ENCODE measurements around the gene HBG1. TPM values are rescaled to one million over a fixed set of nuclear protein-coding genes. Genes with fewer than 3 reads are reported as not detected.

The HBG1 gene
- total and polyA plus RNA-seq, 9 donors = 3.7 TPM; not detected in 8

DNA sequence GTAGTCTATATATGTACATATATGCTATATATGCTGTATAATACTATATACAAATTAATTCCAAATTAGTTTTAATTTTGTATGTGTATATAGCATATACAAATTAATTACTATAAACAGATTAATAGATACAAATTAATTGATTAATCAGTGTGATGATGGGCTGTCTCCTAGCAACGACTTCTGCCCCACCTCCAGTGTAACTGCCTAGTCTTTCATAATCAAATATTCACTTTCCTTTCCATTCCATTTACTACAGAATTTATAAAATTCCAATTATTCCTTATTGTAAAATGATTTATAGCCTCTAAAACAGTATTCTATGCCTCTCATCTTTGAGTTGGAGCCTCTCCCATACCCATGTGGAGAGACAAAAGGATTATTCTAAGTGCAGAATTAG, 16.4 kb downstream of the HBG1 start:
- Histone ChIP-seq H3K36me3 (no peaks in the 10 kb centered on the region), H3K4me1 (ENCODE audit: insufficient read depth) (no peaks in the 10 kb centered on the region), H3K27me3 (no peaks in the 10 kb centered on the region), H3K9me3 (no peaks in the 10 kb centered on the region), H3K27ac (no peak overlapping the region), H3K4me3 (no peak overlapping the region)
- DNase-seq = no peak
- WGBS, 3 donors = 88 to 95% (median 94%) methylated on average over 1 of the region's 1 CpG
- intact Hi-C loops (cut with DNase I) = no loop called here
- no peak for TF ChIP-seq EP300 (IDR thresholded peaks at IDR 0.05)

DNA sequence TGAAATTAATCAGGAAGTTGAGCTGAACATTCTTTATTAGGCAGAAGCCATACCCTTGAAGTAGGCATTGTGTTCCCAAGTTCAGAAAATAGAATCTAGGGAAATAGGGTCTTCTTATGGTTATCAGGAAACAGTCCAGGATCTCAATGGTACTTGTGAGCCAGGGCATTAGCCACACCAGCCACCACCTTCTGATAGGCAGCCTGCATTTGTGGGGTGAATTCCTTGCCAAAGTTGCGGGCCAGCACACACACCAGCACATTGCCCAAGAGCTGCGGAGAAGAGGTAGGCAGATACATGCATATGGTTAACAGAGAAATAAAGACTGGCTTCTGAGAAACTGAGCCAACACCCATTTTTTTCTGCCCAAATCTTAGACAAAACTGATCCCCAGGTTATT, 16.8 kb downstream of the HBG1 start:
- Histone ChIP-seq H3K9me3 (no peaks in the 10 kb centered on the region), H3K4me1 (ENCODE audit: insufficient read depth) (no peaks in the 10 kb centered on the region), H3K4me3 (no peak overlapping the region), H3K27ac (no peak overlapping the region), H3K36me3 (no peaks in the 10 kb centered on the region), H3K27me3 (no peaks in the 10 kb centered on the region)
- no peak for DNase-seq
- intact Hi-C loops (cut with DNase I) = no loop called here
- 97 to 100% (median 98%) methylated on average over 2 of the region's 2 CpGs for WGBS, 3 donors
- TF ChIP-seq, protein P1, sequence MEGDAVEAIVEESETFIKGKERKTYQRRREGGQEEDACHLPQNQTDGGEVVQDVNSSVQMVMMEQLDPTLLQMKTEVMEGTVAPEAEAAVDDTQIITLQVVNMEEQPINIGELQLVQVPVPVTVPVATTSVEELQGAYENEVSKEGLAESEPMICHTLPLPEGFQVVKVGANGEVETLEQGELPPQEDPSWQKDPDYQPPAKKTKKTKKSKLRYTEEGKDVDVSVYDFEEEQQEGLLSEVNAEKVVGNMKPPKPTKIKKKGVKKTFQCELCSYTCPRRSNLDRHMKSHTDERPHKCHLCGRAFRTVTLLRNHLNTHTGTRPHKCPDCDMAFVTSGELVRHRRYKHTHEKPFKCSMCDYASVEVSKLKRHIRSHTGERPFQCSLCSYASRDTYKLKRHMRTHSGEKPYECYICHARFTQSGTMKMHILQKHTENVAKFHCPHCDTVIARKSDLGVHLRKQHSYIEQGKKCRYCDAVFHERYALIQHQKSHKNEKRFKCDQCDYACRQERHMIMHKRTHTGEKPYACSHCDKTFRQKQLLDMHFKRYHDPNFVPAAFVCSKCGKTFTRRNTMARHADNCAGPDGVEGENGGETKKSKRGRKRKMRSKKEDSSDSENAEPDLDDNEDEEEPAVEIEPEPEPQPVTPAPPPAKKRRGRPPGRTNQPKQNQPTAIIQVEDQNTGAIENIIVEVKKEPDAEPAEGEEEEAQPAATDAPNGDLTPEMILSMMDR (IDR thresholded peaks at IDR 0.05) = no peak
- TF ChIP-seq POLR2A (IDR thresholded peaks at IDR 0.05) (no peak), EP300 (IDR thresholded peaks at IDR 0.05) (no peak)

DNA sequence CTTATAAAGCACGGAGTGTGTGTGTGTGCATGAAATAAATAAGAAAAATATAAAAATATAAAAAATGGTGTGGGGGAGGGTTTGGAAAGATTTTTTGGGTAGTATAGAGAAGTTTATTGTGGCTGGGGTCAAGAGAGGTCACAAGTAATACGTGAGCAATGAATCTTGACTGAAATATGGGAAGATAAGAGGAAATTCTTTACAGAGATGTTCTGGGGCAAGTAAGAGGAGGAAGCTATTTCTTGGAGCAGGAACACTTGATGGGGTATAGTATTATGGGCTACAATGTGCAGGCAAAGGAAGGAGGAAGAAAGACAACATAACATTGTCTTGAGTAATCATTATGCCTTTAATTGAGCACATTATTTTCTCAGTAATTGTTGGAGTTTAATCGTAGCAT, 17.5 kb downstream of the HBG1 start:
- 56 to 62% (median 61%) methylated on average over 3 of the region's 3 CpGs for WGBS, 3 donors
- intact Hi-C loops (cut with DNase I) = no loop called here
- no peak for DNase-seq
- TF ChIP-seq POLR2A (IDR thresholded peaks at IDR 0.05) (no peak), EP300 (IDR thresholded peaks at IDR 0.05) (no peak)
- TF ChIP-seq, protein P1 (IDR thresholded peaks at IDR 0.05) = no peak
- Histone ChIP-seq H3K9me3 (no peaks in the 10 kb centered on the region), H3K27me3 (no peaks in the 10 kb centered on the region), H3K36me3 (no peaks in the 10 kb centered on the region), H3K27ac (no peak overlapping the region), H3K4me1 (ENCODE audit: insufficient read depth) (no peaks in the 10 kb centered on the region), H3K4me3 (no peak overlapping the region)

DNA sequence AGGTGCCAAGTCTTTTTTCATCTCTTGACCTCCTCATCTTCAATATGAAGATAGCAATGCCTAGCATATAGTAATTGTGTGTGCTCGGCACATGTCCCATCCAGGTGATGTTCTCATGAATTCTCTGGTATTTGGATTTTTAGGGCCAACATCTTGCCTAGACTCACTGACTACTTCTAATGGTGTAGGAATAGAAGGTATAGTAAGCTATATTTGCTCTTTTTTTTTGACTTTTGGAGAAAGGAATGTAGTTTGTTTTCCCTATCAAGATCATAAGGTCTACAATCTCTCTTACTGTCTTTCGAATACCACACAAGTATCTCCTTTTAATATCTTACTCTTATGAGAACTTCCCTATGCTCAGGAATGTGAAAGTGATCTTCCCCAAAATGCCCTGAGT, 18.5 kb downstream of the HBG1 start:
- intact Hi-C loops (cut with DNase I) = no loop called here
- H3K27ac ChIP-seq = no peak overlapping the region
- no peaks in the 10 kb centered on the region for H3K27me3 ChIP-seq
- H3K9me3 ChIP-seq = no peaks in the 10 kb centered on the region
- H3K36me3 ChIP-seq = no peaks in the 10 kb centered on the region
- DNase-seq = no peak
- WGBS, 3 donors = 80 to 92% (median 86%) methylated on average over 2 of the region's 2 CpGs
- no peaks in the 10 kb centered on the region for H3K4me1 ChIP-seq (ENCODE audit: insufficient read depth)
- no peak overlapping the region for H3K4me3 ChIP-seq
- TF ChIP-seq EP300 (IDR thresholded peaks at IDR 0.05) (no peak), POLR2A (IDR thresholded peaks at IDR 0.05) (no peak)
- TF ChIP-seq, protein P1 (IDR thresholded peaks at IDR 0.05) = no peak

DNA sequence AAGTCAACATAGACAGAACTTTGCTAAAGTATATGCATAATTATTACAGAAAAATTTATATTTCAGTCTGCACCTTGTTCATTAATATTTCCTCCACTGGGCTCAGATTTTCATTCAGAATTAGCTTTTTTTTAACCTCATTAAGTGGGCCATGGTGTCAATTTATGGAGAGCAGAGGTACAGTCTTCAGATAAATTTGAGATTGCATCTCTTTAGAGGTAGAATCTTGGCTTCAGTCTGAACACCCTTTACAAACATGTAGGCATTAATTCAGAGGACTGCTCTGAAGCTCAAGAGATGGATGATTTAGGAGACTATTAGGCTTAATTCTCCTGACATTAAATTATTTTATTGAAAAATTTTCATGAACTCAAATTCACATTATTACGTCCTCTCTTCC, 19.4 kb downstream of the HBG1 start:
- Histone ChIP-seq H3K4me1 (ENCODE audit: insufficient read depth) (no peaks in the 10 kb centered on the region), H3K27ac (no peak overlapping the region), H3K36me3 (no peaks in the 10 kb centered on the region), H3K9me3 (no peaks in the 10 kb centered on the region), H3K4me3 (no peak overlapping the region), H3K27me3 (no peaks in the 10 kb centered on the region)
- no peak for TF ChIP-seq POLR2A (IDR thresholded peaks at IDR 0.05)
- TF ChIP-seq, protein P1 (IDR thresholded peaks at IDR 0.05) = no peak
- TF ChIP-seq EP300 (IDR thresholded peaks at IDR 0.05) = no peak
- WGBS, 3 donors = 80 to 86% (median 83%) methylated on average over 1 of the region's 1 CpG
- DNase-seq = no peak
- intact Hi-C loops (cut with DNase I) = no loop called here
